GM19023 (cell line): ENCODE measurements around the gene SERPINE2.

Experiments
- ATAC-seq: cut with Tn5 transposase; IDR thresholded peaks from one replicate; pipeline ENCODE4 v1.9.1; 2021; ENCODE audit warnings: mild to moderate bottlenecking, moderate library complexity; ENCODE audit not compliant: unreplicated experiment

The SERPINE2 gene

DNA sequence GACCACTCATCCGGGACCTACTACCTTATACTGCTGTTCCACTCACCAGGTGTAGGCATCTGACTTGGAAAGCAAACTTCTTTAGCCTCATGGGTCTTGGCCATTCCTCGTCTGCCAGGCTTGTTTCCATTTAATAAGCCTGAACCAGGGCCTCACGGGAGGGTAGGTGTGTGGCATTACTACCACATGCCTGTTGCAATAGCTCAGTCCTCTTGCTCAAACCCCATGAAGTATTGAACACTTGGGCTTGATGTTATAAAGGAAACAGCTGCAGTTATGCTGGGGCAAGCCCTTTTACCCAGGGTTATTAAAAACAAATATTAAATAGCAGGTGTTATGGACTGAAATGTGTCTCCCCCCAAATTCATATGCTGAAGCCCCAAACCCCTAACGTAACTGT lies 60.6 kb downstream of the SERPINE2 start:
- ATAC-seq: no peak

DNA sequence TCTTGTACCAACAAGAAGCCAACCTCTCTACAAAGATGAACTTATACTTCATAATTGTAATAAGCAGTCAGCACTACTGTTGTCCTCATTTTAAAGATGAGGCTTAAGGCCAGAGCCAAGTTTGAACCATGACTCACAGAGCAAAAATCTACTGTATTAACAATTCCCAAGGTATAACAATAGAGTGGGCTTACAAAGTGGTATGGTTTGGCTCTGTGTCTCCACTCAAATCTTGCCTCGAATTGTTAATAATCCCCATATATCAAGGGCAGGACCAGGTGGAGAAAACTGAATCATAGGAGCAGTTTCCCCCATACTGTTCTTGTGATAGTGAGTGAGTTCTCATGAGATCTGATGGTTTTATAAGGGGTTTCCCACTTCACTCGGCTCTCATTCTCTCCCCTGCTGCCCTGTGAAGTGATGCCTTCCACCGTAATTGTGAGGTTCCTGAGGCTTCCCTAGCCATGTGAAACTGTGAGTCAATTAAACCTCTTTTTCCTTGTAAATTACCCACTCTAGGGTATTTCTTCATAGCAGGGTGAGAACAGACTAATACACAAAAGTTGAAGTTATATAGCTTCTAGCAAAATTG lies 62.4 kb downstream of the SERPINE2 start:
- ATAC-seq: no peak

DNA sequence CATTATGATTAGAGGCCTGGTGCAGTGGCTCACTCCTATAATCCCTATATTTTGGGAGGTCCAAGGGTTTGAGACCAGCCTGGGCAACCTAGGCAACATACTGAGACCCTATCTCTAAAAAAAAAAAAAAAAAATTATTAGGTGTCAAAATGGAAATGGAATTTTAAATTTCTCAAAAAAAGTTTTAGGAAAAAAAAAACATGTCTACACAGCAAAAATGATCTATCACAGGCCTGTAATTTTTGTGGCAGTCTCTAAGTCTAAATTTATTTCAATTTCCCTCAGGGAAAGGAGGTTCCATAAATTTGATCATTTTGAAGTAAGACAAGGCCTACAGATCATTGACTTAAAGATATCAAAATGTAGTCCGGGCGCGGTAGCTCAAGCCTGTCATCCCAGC lies 65.5 kb downstream of the SERPINE2 start:
- ATAC-seq: no peak

DNA sequence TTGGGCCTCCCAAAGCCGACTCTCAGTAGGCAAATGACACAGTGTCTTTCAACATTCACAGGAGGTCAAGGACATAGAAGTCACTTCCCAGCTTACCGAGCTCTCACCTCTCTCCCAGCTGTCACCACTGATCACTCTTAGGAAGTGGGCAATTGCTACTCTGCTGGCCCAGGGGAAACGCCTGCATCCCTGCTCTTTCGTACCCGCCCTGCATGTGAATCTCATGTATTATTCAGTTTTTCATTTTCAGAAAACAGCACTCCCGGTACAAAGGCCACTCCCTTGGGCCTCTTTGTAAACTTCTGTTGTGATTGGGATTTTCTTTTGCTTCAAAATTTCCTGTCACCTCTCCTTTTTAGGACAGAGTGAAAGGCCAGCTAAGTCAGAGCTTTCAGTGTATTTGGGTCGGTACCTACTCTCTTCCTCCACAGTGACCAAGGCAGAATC lies 66.4 kb downstream of the SERPINE2 start:
- ATAC-seq: no peak

DNA sequence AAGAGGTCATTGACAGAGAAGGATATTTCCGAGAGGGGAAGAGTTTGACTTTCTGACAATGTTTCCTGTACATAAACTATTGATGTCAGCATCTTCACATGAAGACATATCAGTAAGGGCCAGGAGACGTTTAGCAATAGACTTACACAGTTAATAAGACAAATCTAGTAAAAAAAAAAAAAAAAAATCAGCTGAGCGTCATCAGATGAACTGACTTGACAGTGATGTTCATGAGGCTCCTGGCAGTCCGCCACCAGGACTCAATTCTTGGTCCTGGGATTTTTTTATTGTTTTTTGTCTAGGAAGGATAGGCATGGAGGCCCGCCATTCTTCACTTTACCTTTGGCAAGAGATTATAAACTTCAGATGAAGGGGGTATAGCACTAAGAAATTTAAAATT lies 67.4 kb downstream of the SERPINE2 start:
- no peak for ATAC-seq

DNA sequence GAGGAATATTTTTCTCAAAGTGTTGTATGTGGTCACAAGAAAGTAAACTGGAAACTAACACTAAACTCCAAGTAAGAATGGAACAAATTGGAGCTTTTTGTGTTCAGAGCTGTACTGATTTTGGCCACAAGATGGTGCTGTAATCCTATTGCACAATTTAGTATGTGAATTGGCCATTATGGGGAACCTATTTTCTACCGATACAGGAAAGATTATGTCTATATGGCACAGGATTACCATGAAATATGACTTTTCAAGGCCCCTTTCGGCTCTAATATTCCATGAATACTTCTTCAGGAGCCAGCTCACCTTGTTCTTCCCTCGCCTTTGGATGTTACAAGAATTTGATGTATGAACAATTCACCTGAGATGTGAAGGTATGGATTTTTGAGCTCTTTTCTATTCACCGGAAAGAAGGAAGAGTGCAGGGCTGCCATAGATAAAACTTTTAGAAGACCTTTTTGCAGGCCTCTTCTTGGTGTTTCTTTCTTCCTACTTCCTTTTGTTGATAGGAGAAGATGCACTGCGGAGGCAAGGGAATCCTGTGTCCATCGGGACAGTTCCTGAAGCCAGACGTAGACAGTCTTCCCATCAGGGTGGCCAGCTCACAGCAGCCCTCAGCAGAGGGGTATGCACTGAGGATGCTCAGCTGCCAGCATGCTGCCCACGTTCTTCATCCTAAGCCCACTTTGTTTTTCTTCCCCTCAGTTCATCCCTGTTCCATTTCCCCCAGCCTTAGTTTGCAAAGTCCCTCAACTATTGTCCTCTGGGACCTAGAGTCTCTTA lies 68.5 kb downstream of the SERPINE2 start:
- peak; percentile 63 for ATAC-seq

DNA sequence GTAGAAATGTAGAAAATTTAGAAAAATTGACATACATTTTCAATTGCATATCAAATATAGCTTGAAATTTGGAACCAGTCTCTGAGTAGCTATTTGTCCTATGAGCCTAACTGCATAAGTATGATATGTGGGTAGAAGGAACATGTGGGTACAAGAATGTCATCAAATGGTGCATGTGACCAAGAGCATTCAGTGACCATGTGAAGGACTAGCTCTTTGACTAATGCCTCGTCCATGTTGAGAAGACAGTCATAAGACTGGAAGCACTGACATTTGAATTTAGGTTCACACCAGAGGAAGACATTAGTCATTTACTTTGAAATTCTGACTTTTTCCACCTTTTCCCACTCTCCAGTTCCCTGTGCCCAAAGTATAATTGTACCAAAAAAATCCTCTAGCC lies 69.2 kb downstream of the SERPINE2 start:
- ATAC-seq: no peak

DNA sequence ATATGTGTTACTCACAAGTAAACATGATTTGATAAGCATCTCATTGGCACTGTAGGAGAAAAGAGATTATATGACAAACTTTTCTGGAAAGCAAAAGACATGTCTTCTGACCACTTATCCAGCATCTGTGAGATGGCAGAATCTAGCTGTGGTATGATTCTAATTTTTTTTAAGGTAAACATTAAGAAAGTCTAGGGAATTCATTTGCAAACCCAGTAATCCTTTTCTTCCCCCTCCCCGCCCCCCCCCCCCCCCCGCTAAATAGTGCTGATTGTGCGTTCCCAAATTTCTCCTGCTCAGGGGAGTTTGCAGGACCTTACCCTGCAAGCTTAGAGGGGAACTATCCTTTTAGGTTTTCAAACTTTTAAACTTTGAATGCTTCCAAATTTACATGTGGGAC lies 69.8 kb downstream of the SERPINE2 start:
- no peak for ATAC-seq

DNA sequence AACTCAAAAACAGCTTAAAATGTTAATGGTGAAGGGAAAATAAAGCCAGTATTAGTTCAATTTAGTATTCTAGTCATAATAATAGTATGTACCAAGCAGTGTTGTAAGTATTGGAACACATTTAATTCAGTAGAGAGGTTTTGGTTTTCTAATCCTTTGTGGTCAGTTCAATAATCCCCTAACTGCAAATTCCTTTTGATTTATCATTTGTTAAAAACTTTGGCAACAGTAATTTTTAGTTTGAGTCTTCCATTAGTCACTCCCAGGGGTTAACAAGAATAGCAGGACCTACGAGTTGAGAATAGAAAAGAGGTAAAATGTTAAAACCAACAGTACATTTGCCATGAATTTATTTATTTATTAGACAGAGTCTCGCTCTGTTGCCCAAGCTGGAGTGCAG lies 71.1 kb downstream of the SERPINE2 start:
- no peak for ATAC-seq

DNA sequence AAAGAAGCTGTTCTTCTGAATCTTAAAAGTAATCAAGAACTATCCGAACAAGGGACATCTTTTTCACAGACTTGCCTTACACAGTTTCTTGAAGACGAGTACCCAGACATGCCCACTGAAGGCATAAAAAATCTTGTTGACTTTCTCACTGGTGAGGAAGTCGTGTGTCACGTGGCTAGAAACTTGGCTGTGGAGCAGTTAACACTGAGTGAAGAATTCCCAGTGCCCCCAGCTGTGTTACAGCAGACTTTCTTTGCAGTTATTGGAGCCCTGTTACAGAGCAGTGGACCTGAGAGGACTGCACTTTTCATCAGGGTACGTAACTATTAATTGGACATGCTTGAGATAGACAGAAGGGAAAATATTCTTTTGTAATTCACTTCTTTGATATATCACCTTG lies 79.4 kb downstream of the SERPINE2 start:
- ATAC-seq: no peak

DNA sequence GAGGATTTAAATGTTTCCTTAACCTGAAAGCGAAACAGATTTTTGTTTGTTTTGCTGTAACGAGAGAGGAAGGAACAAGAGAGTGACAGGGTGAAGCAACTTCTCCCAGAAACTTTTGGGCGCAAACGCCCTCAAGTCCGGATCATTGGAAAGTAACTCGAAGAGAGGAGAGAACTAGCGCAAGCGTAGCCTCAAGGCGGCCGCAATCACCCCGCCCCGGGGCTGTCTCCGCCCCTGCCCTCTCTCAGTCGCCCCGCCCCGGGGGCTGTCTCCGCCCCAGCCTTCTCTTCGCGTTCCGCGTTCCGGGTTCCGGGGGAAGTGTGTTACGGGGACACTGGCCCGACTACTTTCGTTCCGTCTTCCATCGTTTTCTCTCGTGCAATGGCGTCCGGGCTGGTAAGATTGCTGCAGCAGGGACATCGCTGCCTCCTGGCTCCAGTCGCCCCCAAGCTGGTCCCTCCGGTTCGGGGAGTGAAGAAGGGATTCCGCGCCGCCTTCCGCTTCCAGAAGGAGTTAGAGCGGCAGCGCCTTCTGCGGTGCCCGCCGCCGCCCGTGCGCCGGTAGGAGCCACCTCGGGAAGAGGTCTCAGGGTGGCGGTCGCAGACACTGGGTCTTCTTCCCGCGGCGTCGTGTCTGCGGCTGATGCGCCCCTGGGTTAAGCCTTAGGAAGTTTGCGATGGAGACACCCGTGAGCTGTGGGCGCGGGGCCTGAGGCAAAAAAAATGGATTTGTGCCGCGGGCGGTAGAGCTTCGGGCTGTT lies 81.8 kb downstream of the SERPINE2 start, which contains the start of gene MRPL44:
Gene MRPL44 (plus strand): TSS at position 372 of the 760 bp plus-strand sequence. CDS start 10 bp downstream, at position 382.
- ATAC-seq: peak; percentile 91

DNA sequence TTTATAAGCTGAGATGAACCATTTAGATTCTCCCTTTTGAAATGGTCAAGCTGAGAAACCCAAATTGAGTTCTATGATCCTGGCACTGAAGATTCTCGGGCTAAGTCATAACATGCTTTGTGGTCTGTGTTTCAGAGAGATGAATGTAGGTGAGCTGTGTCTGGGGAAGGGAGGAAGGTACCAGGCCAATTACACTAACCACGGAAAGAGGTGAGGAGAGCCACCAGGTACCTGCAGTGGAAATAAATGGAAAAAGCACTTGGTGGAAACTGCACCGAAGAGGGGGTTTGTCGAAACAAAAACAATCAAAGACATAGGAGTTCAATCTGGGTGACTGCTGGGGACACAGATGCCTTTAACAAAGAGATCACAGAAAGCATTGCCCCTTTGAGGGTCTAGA lies 82.8 kb downstream of the SERPINE2 start:
- ATAC-seq: no peak

DNA sequence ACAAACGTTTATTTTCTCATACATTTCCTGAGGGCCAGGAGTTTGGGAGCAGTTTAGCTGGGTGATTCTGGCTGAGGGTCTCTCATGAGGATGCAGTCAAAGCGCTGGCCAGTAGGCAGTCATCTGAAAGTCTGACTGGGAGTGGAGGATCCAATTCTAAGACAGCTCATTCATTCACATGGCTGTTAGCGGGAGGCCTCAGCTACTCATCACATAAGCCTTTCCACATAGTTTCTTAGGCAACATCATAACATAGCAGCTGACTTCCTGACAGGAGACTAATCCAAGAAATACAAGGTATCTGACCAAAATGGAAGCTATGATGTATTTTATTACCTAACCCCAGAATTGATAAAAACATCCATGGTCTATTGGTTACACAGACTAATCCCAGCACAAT lies 84.7 kb downstream of the SERPINE2 start:
- no peak for ATAC-seq

DNA sequence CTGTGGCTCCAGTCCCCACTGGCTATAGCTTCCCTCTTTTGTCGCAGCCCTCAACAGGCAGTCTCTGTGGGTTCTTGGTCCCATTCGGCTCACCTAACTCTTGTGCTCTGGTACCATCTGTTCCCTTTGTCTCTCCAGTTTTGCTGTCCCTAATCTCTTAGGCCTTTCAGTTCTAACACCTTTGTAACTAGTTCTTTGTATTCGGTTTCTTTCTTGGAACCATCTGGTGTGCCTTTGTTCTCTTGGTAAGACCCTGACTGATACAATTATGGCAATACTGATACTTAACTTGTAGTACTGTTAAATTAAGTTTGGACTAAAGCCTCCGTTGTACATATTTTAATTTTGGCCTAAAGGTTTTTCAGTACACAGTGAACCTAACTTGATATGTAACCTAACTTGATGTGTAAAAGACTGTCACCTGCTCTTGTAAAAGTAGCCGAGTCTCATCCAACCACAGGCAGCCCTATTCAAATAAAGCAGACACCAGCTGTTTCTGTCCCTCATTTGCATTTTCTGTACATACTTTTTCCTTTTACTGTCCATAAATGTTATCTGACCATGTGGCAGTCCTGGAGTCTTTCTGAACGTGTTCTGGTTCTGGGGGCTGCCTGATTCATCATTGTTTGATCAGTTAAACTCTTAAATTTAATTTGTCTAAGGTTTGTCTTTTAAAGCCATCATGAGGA lies 86.7 kb downstream of the SERPINE2 start:
- peak; percentile 50 for ATAC-seq

DNA sequence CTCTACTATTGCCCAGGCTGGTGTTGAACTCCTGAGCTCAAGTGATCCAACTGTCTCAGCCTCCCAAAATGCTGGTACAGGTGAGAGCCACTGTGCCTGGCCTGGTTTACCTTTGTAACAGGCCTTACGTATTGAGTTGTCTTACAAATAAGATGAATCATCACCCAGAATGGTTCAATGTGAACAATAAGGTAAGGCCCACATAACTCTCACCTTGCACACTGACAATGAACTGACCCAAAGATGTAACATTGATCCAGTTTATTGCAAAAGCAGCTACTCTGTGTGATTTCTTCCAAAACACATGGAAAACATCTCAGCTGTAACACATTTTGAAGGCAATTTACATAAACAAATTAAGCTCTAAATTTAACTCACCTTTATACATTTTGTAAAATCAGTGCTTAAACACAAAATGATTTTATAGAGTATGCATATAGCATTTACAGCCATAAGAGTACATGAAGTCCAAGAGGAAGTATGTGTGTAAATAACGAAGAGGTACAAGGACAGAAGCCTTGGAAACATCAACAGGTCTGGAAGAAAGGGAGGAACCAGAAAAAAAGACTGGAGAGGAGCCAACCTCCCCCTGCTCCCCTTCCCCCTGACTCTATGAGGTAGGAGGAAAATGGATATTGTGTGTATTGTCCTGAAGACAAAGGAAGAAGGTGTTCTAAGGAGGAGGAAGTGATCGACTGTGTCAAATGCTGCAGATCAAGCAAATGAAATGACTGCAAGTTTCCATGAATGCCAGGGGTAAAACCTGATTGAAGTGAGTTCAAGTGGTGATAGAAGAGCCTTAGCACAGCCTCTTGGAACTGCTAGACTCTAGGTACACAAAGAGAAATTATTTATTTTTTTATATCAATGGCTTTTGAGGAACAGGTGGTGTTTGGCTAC lies 88.4 kb downstream of the SERPINE2 start:
- no peak for ATAC-seq

DNA sequence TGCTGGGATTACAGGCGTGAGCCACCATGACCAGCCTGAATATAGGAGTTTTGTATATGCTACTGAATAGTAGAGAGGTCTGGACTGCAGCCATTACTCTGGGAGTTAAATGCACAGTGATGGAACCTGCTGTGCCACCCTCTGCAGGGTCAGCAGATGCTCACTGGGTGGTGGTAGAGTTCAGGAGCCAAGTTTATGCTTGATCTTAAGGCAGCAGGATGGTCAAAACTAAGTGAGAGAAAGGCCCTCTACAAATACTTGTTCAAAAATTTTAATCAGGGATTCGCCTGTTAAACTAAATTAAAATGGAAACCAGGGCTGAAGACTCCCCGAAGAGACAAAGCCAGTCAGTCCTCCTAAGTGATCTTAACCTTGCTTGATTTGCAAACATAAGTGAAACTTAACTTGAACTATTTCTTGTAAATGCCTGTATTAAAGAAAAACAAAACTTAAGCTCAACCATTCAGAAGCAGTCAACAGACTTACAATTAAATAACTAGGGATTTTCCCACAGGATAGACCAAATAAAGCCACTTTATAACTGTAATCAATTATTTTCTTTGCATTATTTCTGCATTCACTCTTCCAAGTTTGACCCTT lies 89.7 kb downstream of the SERPINE2 start:
- no peak for ATAC-seq

DNA sequence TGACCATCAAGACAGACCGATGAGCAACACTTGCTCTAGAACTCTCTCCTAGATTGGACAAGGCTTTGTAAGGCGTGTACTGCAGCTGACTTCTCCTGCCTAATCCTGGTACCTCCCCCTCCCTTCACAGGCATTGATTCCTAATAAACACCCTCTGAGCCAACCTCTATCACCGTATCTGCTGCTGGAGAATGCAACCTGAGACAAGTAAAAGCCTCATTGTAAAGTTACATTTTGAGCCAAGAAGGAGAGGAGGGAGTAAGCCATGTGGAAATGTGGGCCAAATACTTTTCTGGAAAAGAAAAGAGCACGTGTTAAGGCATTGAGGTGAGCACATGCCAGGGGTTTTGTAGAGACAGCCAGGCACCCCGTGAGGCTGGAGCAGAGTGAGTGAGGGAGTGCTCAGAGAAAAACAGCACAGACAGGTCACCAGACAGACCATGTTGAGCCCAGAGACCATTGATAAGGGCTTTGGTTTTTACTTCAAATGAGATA lies 91.3 kb downstream of the SERPINE2 start:
- no peak for ATAC-seq

DNA sequence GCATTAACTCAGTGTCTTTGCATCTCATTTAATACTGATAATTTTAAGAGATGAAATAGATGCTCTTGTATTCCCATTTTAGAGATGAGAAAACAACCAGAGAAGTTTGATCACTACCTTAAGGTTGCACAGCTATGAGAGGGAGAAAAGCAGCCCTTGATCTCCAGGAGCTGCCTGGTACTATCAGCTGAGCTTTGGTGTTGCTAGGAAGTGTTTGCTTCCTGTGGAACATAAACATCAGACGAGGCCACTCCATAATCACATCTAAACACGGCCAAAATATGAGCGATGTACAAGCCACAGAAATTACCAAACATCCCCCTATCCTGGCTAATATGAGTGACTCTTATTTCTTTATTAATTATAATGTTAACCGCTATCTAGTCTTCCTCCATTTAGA lies 93.3 kb downstream of the SERPINE2 start:
- no peak for ATAC-seq

DNA sequence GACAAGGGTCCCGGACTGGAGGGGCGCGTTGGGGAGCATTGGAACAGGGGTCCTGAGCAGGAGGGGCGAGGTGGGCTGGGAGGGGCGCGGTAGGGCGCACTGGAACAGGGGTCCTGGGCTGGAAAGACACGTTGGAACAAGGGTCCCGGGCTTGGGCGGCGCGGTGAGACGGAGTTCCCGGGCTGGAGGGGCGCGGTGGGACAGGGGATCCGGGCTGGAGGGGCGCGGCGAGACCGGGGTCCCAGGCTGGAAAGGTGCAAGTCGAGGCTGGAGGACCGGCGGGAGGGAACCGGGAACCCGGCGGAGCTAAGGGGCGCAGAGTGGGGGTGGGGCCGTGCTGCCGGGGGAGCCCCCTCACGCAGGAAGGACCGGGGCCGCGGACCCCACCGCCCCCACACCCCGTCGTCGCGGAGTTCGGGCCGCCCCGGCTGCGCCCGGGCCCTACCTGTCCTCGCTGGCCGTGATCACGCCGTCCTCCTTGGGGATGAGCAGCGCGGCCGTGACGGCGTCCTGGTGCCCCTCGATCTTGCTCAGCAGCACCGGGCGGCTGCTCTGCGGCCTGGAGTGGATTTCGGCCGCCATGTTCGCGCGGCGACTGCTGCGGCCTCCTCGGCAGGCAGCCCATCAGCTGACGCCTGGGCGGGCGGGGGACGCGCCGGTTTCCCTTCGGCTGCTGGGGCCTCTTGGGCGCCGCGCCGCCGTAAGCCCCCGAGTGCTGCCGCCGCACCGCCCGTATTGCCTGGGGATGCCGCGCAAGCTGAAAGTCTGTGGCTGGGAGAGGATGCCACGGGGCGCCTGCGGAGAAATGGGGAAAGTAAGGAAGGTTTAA lies 94.2 kb downstream of the SERPINE2 start, which contains the start of gene WDFY1:
Gene WDFY1 (minus strand): TSS at position 633 of the 829 bp plus-strand sequence. CDS start 51 bp downstream, at position 582.
- peak; percentile 75 for ATAC-seq
